ENCODE measurements around the gene STAU1.

GRCh38 chr20:49174183-49174582 is 14.0 kb downstream of the STAU1 start:
- no peak for TF ChIP-seq TARDBP (IDR thresholded peaks at IDR 0.05)
- no peak for TF ChIP-seq FOXA1 (IDR thresholded peaks at IDR 0.05)
- no peak for TF ChIP-seq LEF1 (IDR thresholded peaks at IDR 0.05; ENCODE audit: borderline replicate concordance)
- TF ChIP-seq SP1 (IDR thresholded peaks at IDR 0.05), result no peak
- TF ChIP-seq L3MBTL2 (conservative IDR thresholded peaks at IDR 0.05), result no peak
- TF ChIP-seq BHLHE40 (IDR thresholded peaks at IDR 0.05; ENCODE audit: borderline replicate concordance), result no peak
- no peak for TF ChIP-seq ELF4 (IDR thresholded peaks at IDR 0.05)
- TF ChIP-seq ZNF384 (IDR thresholded peaks at IDR 0.05), result no peak
- TF ChIP-seq PKNOX1 (IDR thresholded peaks at IDR 0.05), result no peak
- no peak for TF ChIP-seq NFRKB (IDR thresholded peaks at IDR 0.05)
- TF ChIP-seq FOXM1 (IDR thresholded peaks at IDR 0.05; ENCODE audit: borderline replicate concordance), result no peak
- no peak for TF ChIP-seq HDGF (IDR thresholded peaks at IDR 0.05; ENCODE audit: borderline replicate concordance)
- no peak for TF ChIP-seq FOXK2 (IDR thresholded peaks at IDR 0.05)

Measured in HEK293T (cell line).